ENCODE measurements around the gene ZNF660. TPM values are rescaled to one million over a fixed set of nuclear protein-coding genes. Genes with fewer than 3 reads are reported as not detected.

Gene ZNF660
- total and polyA plus RNA-seq, 9 of the 15 experiments (the other 6 are each of a cell fraction or from before 2014, with no cell fraction given): 0.06 to 0.65 (median 0.17) TPM

DNA sequence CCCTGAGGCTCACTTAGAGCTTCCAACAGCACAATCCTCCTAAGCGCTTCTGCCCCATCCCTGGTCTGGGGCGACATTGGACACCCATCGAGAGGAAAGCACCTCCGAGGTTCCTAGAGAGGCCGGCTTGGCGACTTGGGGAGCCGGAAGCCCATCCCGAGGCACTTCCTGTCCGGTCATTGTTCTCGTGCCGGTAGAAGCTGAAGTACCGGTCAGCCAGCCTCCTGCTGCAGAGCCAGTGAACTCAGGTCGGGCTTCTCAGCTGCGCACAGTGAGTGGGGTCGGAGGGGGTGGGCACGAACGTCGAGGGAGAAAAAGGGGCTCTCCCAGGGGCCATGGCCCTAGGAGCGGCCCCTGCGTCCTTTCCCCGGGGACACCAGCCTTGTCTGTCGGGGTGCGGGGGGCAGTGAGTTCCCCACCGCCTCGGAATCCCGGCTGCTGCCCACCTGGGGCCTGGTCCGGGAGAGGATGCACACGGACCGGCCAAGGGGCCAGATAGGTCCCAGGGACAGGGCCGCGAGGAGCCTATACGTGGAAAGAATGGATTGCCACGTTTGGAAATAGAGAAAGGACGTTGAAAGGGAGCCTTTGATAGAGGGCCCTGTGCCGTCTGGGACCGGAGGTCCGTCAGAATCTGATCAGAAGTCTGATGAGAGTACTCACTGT is 63.9 kb downstream of the ZNF660 start, which contains the start of gene ZNF35 (continued):
- TF ChIP-seq SMAD2 (IDR thresholded peaks at IDR 0.05; ENCODE audit: low read depth, low read length): no peak
- TF ChIP-seq ZNF655 (CRISPR knock-in tag; IDR thresholded peaks at IDR 0.05): no peak
- TF ChIP-seq ZNF175 (CRISPR knock-in tag; IDR thresholded peaks at IDR 0.05; ENCODE audit: low read depth): 0 out of 2 replicates have a peak, but pooled peaks have one; percentile 35
- TF ChIP-seq SOX6 (IDR thresholded peaks at IDR 0.05): peak; percentile 73
- no peak for TF ChIP-seq ILF3 (IDR thresholded peaks at IDR 0.05; ENCODE audit: borderline replicate concordance)
- TF ChIP-seq YBX1 (IDR thresholded peaks at IDR 0.05): no peak
- no peak for TF ChIP-seq SMARCA4 (IDR thresholded peaks at IDR 0.05)
- TF ChIP-seq, protein P1, sequence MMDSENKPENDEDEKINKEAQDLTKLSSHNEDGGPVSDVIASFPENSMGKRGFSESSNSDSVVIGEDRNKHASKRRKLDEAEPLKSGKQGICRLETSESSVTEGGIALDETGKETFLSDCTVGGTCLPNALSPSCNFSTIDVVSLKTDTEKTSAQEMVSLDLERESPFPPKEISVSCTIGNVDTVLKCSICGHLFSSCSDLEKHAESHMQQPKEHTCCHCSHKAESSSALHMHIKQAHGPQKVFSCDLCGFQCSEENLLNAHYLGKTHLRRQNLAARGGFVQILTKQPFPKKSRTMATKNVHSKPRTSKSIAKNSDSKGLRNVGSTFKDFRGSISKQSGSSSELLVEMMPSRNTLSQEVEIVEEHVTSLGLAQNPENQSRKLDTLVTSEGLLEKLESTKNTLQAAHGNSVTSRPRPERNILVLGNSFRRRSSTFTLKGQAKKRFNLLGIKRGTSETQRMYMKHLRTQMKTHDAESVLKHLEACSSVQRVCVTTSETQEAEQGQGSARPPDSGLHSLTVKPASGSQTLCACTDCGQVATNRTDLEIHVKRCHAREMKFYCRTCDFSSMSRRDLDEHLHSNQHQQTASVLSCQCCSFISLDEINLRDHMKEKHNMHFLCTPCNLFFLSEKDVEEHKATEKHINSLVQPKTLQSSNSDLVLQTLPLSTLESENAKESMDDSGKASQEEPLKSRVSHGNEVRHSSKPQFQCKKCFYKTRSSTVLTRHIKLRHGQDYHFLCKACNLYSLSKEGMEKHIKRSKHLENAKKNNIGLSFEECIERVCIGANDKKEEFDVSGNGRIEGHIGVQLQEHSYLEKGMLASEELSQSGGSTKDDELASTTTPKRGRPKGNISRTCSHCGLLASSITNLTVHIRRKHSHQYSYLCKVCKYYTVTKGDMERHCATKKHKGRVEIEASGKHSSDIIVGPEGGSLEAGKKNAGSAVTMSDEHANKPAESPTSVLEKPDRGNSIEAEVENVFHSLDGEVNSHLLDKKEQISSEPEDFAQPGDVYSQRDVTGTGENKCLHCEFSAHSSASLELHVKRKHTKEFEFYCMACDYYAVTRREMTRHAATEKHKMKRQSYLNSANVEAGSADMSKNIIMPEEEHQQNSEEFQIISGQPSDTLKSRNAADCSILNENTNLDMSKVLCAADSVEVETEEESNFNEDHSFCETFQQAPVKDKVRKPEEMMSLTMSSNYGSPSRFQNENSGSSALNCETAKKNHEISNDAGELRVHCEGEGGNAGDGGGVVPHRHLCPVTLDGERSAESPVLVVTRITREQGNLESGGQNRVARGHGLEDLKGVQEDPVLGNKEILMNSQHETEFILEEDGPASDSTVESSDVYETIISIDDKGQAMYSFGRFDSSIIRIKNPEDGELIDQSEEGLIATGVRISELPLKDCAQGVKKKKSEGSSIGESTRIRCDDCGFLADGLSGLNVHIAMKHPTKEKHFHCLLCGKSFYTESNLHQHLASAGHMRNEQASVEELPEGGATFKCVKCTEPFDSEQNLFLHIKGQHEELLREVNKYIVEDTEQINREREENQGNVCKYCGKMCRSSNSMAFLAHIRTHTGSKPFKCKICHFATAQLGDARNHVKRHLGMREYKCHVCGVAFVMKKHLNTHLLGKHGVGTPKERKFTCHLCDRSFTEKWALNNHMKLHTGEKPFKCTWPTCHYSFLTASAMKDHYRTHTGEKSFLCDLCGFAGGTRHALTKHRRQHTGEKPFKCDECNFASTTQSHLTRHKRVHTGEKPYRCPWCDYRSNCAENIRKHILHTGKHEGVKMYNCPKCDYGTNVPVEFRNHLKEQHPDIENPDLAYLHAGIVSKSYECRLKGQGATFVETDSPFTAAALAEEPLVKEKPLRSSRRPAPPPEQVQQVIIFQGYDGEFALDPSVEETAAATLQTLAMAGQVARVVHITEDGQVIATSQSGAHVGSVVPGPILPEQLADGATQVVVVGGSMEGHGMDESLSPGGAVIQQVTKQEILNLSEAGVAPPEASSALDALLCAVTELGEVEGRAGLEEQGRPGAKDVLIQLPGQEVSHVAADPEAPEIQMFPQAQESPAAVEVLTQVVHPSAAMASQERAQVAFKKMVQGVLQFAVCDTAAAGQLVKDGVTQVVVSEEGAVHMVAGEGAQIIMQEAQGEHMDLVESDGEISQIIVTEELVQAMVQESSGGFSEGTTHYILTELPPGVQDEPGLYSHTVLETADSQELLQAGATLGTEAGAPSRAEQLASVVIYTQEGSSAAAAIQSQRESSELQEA (IDR thresholded peaks at IDR 0.05; ENCODE audit: low read depth): no peak
- peak; percentile 70 for TF ChIP-seq SPI1 (IDR thresholded peaks at IDR 0.05; ENCODE audit: borderline replicate concordance, low read depth, low read length)
- no peak for TF ChIP-seq STAG1 (CRISPR knock-in tag; IDR thresholded peaks at IDR 0.05; ENCODE audit: borderline replicate concordance)
- TF ChIP-seq YY1 (IDR thresholded peaks at IDR 0.05; ENCODE audit: borderline replicate concordance in 1 of 3, control insufficient read depth in 1 of 3, extremely low read depth in 1 of 3, insufficient read depth in 3 of 3, insufficient read length in 1 of 3, insufficient replicate concordance in 2 of 3, low read depth in 1 of 3, low read length in 2 of 3): peak in 2 of 3 experiments; percentile 68 to 78
- TF ChIP-seq POLR2B (IDR thresholded peaks at IDR 0.05; ENCODE audit: low read depth, partially characterized antibody): peak; percentile 81
- TF ChIP-seq ZNF398 (CRISPR knock-in tag; IDR thresholded peaks at IDR 0.05): no peak
- no peak for TF ChIP-seq GTF2F1 (IDR thresholded peaks at IDR 0.05; ENCODE audit: low read depth, low read length)
- TF ChIP-seq ZNF445 (CRISPR knock-in tag; IDR thresholded peaks at IDR 0.05; ENCODE audit: low read depth): no peak
- TF ChIP-seq MED1 (CRISPR knock-in tag; IDR thresholded peaks at IDR 0.05; ENCODE audit: borderline replicate concordance): no peak
- no peak for TF ChIP-seq ZNF124 (CRISPR knock-in tag; IDR thresholded peaks at IDR 0.05)
- no peak for TF ChIP-seq ZBED1 (IDR thresholded peaks at IDR 0.05)
